Panc1 (cell line): ENCODE data around the gene MYL3. TPM values are rescaled to one million over a fixed set of nuclear protein-coding genes. Genes with fewer than 3 reads are reported as not detected.
A peak's percentile ranks its signal among the peaks of the same experiment; 100 is the strongest.

Experiments
- ATAC-seq: fragments of 200-7000 bp; cut with Tn5 transposase; 2 replicates; pipeline ENCODE4 v1.9.1; 2020; ENCODE audit warnings: mild to moderate bottlenecking, moderate library complexity
- BruUV-seq: library from RNA; stranded (reverse); fragments of 400-500 nt; replicated peaks from 2 replicates; lab custom pipeline; 2021; lab: Mats Ljungman, UMichigan
- CTCF ChIA-PET: fragments of 300-600 bp; sonication (Branson Sonifier 250); formaldehyde crosslinking; loops from one replicate; lab custom pipeline; 2022; ENCODE audit warnings: antibody characterized with exemption; lab: Charles Lee
- POLR2A ChIA-PET: fragments of 300-600 bp; sonication (Branson Sonifier 250); formaldehyde crosslinking; loops from one replicate; lab custom pipeline; 2022; ENCODE audit warnings: antibody characterized with exemption; lab: Charles Lee
- DNase-seq: peaks from one replicate; pipeline ENCODE4 v3.0.0-alpha.2; 2010; ENCODE audit warnings: low read depth, low spot score
- H3K27ac ChIP-seq: 2 replicates; pipeline ENCODE4 v1.5.1; 2011; ENCODE audit warnings: mild to moderate bottlenecking, low read length, inconsistent platforms
- H3K27me3 ChIP-seq: fragments of 200-500 bp; sonication (Bioruptor generic); 2 replicates; pipeline ENCODE4 v1.6.0; 2014; ENCODE audit warnings: low read length, inconsistent platforms; ENCODE audit not compliant: control insufficient read depth, insufficient read depth
- H3K36me3 ChIP-seq: fragments of 200-500 bp; sonication (Bioruptor generic); 2 replicates; pipeline ENCODE4 v1.5.1; 2014; ENCODE audit warnings: inconsistent platforms, mild to moderate bottlenecking, low read length, moderate library complexity; ENCODE audit not compliant: control insufficient read depth, insufficient read depth
- H3K4me1 ChIP-seq: 2 replicates; pipeline ENCODE4 v1.5.1; 2011; ENCODE audit warnings: inconsistent platforms, mild to moderate bottlenecking, low read length, moderate library complexity; ENCODE audit not compliant: control insufficient read depth, insufficient read depth
- H3K4me3 ChIP-seq, 2 experiments: 2 replicates each; pipeline ENCODE4 v1.5.1; 2011 to 2012; ENCODE audit warnings: low read depth in 2 of 2, low read length in 2 of 2, mild to moderate bottlenecking in 2 of 2, inconsistent platforms in 1 of 2, moderate library complexity in 1 of 2
- H3K9me3 ChIP-seq: fragments of 200-500 bp; sonication (Bioruptor generic); 2 replicates; pipeline ENCODE4 v1.5.1; 2014; ENCODE audit warnings: low read depth, mild to moderate bottlenecking, inconsistent platforms, low read length, moderate library complexity; ENCODE audit not compliant: control insufficient read depth, insufficient read depth
- CTCF ChIP-seq: fragments of 450-650 bp; IDR thresholded peaks from 2 replicates; pipeline ENCODE4 v1.5.1; 2017; ENCODE audit warnings: mild to moderate bottlenecking
- POLR2AphosphoS5 ChIP-seq: IDR thresholded peaks from 2 replicates; pipeline ENCODE4 v1.6.1; 2012; ENCODE audit warnings: mild to moderate bottlenecking, low read depth, low read length, moderate library complexity
- REST ChIP-seq, 2 experiments: IDR thresholded peaks; 2 replicates each; pipeline ENCODE4 v1.6.1; 2011 to 2012; ENCODE audit warnings: low read depth in 2 of 2, control low read depth in 1 of 2, low read length in 1 of 2, mild to moderate bottlenecking in 1 of 2, moderate library complexity in 1 of 2; ENCODE audit not compliant: insufficient read depth in 1 of 2
- SIN3A ChIP-seq: IDR thresholded peaks from 2 replicates; pipeline ENCODE4 v1.6.1; 2012; ENCODE audit warnings: low read depth, mild to moderate bottlenecking, low read length, moderate library complexity, borderline replicate concordance; ENCODE audit not compliant: insufficient read depth
- TCF7L2 ChIP-seq: IDR thresholded peaks from 2 replicates; pipeline ENCODE4 v1.6.1; 2011; ENCODE audit warnings: mild to moderate bottlenecking, low read depth, low read length, inconsistent platforms
- in situ Hi-C: cut with HindIII; loops from 2 replicates; pipeline ENCODE4 v1.10.0; 2016; ENCODE audit warnings: low sequenced_read_pairs, low pct_unique_long_range_greater_than_20kb
- intact Hi-C: fragments of 100-400 bp; cut with micrococcal nuclease; formaldehyde crosslinking; loops from one replicate; pipeline ENCODE4 v1.10.0; 2022; ENCODE audit not compliant: unreplicated experiment
- total RNA-seq: library from RNA; stranded (reverse); gene quantifications from one replicate; pipeline ENCODE4 v1.2.1, GENCODE V29; 2021; ENCODE audit not compliant: unreplicated experiment

Gene MYL3
- total RNA-seq, 1 experiment from 2014 or later, result not detected

GRCh38 chr3:46893763-46894162, 30.5 kb upstream of the MYL3 start:
- ChIA-PET POLR2A (no interaction called here), CTCF (no interaction called here)
- H3K9me3 ChIP-seq, result no peaks in the 10 kb centered on the region
- no peak for TF ChIP-seq REST (IDR thresholded peaks at IDR 0.05; ENCODE audit: insufficient read depth in 1 of 2, low read depth in 2 of 2, low read length in 1 of 2)
- TF ChIP-seq SIN3A, result no peak
- no peak for TF ChIP-seq POLR2AphosphoS5
- no peak for TF ChIP-seq TCF7L2
- TF ChIP-seq CTCF, result no peak
- H3K27me3 ChIP-seq, result no peaks in the 10 kb centered on the region
- in situ Hi-C loops, result no loop called here
- no TSS peak for BruUV-seq
- H3K27ac ChIP-seq, result no peak overlapping the region
- no peak overlapping the region for H3K4me3 ChIP-seq
- ATAC-seq (no peak), DNase-seq (no peak)
- H3K36me3 ChIP-seq, result no peaks in the 10 kb centered on the region
- intact Hi-C loops, result no loop called here
- H3K4me1 ChIP-seq, result peaks cover 3% of the 10 kb centered on the region; the same call in 1 of the 2 replicates

- Histone ChIP-seq H3K4me1 (peaks cover 3% of the 10 kb centered on the region; the same call in 1 of the 2 replicates), H3K9me3 (no peaks in the 10 kb centered on the region), H3K27me3 (no peaks in the 10 kb centered on the region), H3K36me3 (no peaks in the 10 kb centered on the region), H3K4me3 (no peak overlapping the region), H3K27ac (no peak overlapping the region)
- ChIA-PET CTCF (no interaction called here), POLR2A (no interaction called here)
- TF ChIP-seq REST (IDR thresholded peaks at IDR 0.05; ENCODE audit: insufficient read depth in 1 of 2, low read depth in 2 of 2, low read length in 1 of 2), result no peak
- no peak for TF ChIP-seq POLR2AphosphoS5
- TF ChIP-seq TCF7L2, result no peak
- no peak for TF ChIP-seq SIN3A
- TF ChIP-seq CTCF, result no peak
- BruUV-seq, result no TSS peak
- in situ Hi-C loops, result no loop called here
- no peak for DNase-seq
- ATAC-seq, result 0 out of 2 replicates have a peak, but pooled peaks have one; percentile 7
- intact Hi-C loops, result no loop called here
These were observed 30.0 kb upstream of the MYL3 start for GRCh38 chr3:46893146-46893748.
